Activated CD4-positive, alpha-beta T cell treated with anti-CD3 and anti-CD28 coated beads for 48 hours (primary cell): ENCODE data around the gene TESMIN.

ENCODE experiments used
- DNase-seq: peaks from one replicate; pipeline ENCODE4 v3.0.0-alpha.2; 2020

Gene TESMIN

DNA sequence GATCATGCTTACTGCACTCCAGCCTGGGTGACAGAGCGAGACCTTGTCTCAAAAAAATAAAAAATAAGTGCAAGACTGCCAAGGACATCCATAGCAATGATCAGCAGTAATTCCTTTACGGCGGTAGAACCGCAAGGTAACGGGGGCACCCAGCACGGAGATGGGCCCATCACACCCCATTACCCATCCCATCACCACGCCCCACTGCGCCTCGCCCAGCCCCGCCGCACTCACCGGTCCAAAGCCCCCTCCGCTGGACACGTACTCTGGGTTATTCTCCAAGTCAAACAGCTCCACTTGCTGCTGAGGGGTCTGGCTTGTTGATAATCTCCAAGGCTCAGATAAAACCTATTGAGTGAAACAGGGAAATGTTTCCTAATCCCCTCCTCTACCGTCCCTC, 8.7 kb upstream of the TESMIN start:
- DNase-seq, result no peak

DNA sequence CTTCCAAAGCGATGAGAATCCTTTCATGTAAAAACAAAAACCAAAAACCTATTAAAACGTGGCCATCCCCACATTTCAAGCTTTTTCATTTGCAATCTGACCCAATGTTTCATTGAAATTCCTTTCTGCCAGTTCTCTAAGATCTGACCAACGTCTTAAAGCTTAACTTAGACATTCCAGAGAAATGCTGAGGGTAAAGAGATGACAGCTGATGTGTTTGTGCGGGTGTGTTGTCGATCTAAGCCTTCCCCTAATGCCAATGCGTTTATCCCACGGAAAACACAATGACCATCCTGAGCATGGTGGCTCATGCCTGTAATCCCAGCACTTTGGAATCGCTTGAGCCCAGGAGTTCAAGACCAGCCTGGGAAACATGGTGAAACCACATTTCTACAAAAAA, 6.4 kb upstream of the TESMIN start:
- DNase-seq, result no peak

DNA sequence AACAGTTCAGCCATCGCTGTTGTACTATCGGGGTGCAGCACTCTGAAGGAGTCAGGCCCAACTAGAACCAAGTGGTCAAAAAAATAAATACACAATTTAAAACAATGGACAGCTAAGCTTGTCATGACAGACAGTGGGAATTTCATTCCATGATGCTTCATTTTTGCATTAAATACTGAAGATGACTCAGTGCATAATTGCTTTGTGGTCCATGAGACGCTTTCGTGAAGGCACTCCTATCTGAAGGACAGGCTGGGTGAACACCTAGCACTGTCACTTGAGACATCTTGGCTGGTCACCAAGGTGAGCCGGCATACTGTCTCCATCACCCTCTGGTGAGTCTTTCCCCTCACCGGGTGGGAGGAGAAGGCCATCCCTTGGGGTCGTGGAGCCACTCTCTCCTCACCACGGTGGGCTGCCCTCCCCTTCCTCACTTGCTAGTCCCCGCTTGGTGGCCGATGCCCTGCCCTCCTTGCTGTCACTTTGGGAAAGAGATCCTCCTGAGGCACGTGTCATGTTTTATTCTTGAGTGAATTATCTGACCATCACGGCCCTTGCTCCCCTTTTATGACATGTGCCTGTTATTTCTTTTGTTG, 4.9 kb upstream of the TESMIN start:
- DNase-seq, result no peak

DNA sequence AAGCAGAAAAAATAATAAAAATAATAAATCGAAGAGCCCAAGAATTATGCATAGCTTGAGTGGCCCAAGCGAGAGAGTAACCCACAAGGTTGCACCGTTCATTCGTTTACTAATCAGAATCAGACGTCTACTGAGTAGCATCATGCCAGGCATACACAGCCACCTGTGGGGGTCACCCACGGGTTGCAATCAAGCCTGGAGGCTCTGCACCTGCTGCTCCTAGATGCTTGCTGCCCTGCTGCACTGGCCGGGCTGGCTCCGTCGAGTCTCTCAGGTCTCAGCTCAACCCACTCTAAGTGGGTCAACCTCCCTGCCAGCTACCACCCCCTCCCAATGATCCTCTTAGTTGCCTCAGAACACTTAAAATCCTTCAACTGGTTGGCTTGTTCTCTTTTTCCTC, 2.0 kb upstream of the TESMIN start:
- DNase-seq, result no peak

DNA sequence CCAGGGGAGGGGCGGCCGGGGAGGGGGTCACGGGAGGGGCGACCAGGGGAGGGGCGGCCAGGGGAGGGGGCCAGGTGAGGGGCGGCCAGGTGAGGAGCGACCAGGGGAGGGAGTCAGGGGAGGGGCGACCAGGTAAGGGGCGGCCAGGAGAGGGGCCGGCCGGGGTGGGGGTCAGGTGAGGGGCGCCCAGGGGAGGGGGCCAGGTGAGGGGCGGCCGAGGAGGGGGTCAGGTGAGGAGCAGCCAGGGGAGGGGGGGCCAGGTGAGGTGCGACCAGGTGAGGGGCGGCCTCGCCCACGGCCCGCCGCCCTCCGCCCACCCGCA, 355 bp downstream of the TESMIN start:
- DNase-seq, result no peak

DNA sequence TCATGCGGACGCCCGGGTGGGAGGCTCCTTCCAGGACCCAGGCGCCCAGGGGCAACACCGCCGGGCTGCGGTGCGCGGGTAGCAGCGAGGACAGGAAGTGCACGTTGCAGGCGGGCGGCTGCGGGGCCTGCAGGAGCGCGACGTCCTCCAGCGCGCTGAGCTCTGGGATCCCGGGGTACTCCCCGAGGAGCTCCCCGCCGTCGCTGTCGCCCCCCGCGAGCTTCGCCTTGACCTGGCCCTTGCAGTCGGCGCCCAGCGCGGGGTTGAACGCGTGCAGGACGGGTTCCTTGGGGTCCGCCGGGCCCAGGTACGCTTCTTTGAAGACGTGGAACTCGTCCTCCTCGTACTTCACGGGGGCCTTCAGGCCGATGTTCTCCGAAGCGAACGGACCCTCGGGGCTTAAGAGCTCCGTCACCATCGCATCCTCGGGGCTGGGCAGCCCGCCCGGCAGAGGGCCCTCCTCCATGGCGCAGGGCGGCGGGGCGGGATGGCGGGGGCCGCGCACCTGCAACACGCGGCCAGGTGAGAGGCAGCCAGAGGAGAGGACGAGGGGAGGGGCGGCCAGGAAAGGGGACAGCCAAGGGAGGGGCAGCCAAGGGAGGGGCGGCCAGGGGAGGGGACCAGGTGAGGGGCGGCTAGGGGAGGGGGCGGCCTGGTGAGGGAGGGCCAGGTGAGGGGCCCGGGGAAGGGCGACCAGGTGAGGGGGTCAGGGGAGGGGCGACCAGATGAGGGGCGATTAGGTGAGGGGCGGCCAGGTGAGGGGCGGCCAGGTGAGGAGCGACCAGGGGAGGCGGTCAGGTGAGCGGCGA, 921 bp downstream of the TESMIN start:
- no peak for DNase-seq

DNA sequence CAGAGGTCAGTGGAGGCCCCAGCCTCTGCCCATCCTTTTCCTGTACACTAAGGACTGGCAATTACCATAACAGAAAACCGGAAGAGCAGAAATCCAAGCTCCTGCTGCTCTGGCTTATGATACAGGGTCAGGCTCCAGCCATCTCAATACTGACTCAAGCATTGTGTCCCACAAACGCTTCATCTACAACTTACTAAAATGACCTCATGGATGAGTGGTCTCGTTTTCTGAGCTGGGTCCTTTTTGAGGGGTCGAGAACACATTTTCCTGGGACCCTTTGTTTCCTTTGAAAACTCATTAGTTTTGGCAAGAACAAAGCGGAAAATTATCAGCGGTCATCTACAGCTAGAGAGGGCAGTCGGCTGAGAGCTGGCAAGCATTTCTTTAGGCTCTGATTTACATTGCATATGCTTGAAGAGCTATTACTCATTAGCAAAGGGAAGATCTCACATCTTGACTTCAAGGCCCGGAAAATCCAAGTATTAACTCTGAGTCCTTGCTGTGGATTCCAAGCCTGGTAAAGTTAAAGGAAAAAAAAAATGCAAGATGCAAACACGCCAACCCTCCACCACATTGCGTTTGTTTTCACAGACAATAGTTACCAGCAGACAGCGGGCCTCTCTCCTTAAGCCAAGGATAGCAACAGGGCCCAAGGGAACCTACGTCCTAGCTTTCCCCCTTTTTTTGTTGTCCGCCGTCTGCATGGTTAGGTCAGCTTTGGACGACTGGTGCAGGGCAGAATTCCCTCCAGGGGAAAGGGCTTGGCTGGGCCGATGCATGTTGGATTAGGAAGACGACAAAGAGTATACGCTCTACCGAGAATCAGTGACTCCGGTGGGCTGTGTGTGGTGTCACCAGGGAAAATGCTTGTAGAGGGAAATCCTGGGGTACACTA, 1.8 kb downstream of the TESMIN start:
- DNase-seq, result no peak

DNA sequence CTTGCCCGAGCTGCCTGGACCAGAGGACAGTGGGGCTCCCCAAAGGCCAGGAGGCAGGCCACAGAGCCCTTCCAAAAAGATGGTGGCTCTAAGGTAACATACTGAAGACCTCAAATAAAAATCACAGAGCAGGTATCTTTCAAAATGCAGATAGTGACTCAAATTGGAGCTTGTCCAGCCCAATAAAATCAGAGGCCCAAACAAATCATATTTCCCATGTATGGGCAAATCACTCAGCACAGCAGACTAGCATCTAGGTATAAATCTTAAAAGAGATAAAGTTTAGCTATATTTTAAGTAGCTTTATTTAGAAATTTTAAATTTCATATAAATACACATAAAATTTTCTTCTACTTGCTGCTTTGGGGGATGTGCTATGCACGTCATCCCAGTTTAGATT, 3.3 kb downstream of the TESMIN start:
- DNase-seq, result no peak

DNA sequence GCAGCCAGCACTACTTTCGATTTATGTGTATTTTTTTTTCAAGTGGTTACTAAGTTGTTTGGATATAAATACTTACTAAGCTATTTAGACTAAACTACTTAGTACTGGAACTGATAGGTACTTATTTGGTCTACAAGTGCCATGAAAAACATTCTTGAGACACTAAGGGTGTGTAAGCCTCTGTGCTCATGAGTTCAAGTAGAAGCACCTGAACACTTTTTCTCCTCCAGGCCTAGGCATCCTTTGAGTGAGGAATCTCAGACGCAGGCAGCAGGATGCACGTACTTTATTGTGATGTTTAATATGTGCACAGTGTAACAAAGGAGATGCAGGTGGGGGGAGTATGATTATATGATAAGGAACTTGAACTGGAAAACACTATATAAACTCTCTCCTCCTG, 7.8 kb downstream of the TESMIN start:
- DNase-seq, result no peak

DNA sequence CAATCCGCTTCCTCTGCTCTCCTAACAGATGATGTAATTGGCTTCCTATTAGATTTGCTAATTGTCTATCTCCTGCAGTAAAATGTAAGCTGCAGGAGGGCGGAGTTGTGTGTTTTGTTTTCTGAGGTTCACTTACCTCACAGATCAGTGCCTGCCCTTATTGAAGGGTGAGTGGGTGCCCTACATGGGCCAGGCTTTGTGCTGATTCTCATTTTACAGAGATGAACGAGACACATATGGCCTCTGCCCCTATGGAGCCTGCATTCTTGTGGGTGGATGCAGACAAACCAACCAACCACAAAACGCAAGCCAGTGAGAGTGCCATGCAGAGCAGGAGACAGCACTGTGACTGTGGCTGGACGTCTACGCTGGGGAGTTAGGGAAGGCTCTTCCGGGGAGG, 9.9 kb downstream of the TESMIN start:
- DNase-seq, result no peak

DNA sequence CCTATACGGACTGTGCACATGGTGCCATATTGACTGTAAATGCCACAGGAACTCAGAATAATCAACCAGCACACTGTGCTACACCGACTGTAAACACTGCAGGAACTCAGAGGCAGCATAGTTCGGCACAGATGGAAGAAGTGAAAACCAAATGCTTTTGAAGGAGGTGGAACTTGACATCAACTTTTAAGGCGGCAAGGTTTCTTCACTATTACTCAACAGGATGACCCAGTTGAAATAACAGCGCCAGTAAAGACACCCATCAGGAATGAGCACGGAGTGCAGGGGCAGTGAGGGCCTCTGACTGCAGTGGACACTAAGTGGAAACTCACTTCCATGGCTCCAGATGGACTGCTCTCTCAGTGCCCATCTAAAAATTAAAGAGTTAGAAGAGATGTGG, 15.7 kb downstream of the TESMIN start:
- no peak for DNase-seq

DNA sequence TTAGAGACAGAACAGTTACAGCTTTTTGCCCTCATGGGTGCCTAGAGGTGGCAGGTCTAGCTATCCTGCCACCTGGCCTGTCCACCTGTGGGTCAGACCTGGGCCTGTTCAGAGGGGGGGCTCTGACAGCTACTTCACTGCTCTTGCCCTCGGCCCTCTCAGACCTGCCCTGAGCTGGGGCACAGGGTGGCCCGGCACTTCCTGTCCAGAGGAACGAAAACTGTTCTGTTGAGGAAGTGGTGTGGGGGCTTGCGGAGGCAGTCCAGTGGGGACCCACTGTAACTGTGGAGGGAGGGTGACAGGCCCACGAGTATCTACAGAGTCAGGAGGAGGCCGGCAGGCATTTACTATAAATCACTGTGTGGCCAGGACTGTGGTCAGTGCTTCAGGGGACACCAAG, 16.2 kb downstream of the TESMIN start:
- DNase-seq, result no peak

DNA sequence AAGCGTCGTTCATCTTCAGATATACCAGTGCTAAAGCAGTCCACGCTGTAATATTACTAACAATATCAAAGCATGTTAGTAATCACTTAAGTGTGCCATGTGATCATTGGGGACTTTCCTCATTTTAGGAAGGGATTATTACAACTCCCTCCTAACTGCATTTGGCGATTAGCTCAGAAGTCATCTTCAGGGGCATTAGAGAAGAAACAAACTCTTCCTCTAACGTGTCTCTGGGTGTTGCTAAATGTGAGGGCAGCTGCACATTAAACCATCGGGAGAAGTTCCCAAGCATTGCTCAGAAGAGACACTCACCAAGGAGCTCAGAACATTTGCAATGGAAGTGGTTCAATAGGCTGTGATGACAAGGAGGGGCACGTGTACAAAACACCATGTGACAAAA, 17.2 kb downstream of the TESMIN start:
- DNase-seq, result no peak

DNA sequence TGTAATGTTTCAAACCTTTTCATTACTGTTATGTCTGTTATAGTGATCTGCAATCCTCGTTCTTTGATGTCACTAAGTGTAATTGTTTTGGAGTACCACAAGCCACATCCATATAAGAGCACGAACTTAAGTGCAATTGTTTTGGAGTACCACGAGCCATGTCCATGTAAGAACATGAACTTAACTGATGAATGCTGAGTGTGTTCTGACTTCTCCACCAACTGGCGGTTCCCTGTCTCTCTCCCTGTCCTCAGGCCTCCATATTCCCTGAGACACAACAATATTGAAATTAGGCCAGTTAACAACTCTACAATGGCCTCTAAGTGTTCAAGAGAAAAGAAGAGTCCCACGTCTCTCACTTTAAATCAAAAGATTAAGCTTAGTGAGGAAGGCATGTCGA, 23.5 kb downstream of the TESMIN start:
- DNase-seq, result no peak

DNA sequence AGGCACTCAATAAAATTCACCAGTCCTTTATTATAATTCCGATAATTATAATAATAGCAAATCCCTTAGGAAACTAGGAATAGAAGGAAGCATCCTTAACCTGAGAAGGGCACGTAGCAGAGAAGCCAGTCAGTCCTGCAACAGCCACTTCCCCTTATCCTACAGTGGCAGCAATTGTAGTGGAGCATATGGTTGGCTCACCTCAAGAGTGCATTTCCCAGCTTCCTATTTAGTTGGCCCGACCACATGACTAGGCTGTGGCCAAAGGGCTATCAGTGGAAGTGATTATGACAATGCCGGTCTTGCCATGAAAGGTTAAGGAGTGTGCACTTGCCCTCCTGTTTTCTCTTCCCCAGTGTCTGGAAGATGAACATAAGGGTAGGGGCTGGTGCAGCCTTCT, 27.0 kb downstream of the TESMIN start:
- DNase-seq, result no peak

DNA sequence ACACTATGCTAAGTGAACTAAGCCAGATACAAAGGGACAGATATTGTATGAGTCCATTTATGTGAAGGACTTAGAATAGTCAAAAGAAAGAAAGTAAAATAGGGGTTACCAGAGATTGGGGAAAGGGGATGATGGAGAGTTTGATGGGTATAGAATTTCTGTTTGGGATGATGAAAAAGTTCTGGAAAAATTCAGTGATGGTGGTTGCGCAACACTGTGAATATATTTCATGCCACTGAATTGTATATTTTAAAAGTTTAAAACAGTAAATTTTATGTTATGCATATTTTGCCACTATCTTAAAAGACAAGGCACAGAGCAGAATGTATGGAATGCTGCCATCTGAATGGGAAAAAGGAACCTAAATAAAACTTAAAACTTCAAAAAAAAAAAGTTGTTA, 29.2 kb downstream of the TESMIN start:
- no peak for DNase-seq

DNA sequence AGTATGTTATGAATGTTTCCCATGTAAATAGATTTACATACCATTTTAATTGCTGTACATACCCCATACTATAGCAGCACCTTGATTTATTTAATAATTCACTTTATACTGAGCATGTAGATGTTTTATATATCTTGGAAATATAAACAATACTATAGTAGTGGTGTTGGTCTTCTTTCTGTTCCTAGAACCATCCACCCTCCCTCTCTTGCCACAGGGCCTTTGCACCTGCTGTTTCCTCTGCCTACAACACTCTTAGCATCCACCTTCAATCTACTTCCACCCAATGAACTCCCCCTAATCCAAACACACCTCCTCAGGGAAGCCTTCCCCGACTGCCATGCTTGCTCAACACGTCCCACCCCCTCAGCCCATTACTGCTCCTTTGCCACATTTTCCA, 30.2 kb downstream of the TESMIN start:
- no peak for DNase-seq

DNA sequence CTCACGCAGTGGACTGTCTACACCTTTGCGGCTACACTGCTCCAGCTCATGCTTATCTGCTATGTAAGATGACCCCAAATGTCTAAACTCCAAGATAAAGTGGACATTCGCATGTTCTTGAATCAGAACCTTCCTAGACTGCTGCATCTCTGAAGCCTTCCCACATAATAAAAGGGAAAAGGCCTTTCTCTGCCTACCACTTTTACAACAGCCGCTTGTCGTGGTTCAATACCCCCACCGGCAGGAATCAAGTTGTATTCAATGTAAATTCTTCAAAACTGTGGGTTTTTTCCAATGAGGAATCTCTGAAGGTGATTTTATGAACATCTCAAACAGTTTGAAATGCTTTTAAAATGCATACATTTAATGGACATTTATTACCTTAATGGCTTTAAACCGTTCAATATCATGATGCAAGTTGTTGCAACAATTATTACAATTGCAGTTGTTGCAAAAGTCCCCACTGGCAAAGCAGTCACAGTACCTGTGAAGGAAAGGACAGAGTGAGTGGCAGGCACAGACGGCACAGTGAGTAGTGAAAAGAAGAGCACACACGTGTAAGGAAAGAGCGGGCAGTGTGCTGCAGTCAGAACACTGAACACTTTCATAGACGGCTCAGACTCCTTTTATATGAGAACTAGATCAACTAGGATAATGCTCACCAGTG, 35.7 kb downstream of the TESMIN start:
- no peak for DNase-seq

DNA sequence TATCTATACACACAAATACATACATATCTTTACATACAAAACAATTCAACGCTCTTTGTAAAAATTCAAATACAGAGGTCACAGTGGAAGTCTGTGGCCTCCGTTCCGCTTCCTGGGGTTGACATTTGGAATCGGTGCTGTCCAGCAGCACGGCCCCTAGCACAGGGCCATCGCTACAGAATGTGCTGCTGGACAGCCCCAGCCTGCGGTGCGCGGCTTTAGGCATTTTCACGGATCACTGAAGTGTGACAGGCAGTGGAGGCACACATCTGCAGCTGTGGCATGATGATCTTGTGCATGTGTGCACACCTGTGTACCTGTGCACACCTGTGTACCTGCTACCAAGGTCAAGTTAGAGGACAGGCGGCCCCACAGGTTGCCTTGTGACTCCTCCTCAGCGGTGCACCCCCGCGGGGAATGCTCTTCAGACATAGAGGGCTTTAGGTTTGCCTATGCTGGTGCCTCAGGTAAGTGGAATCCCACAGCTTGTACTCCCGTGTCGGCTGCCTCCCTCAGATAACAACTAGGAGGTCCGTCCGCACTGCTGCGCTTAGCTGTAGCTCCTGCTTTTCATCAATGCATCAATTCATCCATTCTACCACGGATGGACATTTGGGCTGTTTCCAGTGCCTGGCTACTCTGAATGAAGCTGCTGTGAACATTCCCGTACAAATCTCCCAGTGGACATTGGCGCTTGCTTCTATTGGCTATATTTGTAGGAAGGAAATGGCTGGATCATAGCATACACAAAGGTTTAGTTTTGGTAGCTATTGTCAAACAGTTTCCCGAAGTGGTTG, 37.1 kb downstream of the TESMIN start:
- DNase-seq, result no peak

DNA sequence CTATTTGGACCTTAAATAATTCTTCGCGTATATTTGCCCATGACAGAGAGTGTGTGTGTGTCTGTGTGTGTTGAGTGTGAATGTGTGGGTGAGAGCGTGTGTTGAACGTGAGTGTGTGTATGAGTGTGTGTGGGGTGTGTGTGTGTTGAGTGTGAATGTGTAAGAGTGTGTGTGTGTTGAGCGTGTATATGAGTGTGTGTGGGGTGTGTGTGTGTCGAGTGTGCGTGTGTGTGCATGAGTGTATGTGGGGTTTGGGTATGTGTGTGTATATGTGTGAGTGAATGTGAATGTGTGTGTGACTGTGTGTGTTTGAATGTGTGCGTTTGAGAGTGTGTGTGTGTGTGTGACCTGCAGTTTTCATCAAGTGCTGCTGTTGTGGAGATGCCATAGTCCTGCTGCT, 40.2 kb downstream of the TESMIN start:
- no peak for DNase-seq

DNA sequence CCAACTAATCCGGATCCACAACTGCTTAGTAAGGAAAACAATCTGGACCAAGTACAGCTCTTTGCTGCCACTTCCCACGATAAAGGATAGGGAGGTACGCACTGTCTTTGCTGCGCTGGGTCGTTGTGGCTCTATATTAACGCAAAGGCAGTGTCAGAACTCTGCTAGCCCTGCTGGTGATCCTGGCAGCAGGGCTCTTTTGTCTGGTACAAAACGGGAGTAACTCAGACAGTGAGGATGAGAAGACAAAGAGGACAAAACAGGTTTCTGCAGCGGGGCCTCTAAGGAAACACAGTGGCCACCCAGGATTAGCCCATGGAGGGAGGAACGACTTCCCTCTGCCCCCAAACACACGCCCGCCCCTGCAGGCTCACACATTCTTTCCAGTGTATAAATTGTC, 40.9 kb downstream of the TESMIN start:
- DNase-seq, result no peak

DNA sequence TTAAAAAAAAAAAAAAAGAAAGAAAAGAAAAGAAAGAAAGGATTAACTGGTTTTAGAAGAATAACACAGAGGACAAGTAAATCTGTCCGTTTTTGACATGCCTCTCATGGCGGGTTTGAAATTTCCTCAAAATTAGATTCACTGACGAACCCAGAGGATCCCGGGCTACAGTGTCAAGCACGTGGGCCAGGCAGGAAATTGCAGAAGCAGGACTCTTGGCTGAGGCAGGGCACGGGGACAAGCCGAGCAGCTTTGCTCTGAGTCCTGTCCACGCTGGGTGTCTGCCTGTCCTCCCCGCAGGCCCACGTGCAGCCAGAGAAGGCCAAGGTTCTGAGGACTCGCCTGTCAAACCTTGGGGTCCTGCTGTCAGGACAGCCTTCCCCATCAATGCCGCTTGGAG, 42.3 kb downstream of the TESMIN start:
- no peak for DNase-seq

DNA sequence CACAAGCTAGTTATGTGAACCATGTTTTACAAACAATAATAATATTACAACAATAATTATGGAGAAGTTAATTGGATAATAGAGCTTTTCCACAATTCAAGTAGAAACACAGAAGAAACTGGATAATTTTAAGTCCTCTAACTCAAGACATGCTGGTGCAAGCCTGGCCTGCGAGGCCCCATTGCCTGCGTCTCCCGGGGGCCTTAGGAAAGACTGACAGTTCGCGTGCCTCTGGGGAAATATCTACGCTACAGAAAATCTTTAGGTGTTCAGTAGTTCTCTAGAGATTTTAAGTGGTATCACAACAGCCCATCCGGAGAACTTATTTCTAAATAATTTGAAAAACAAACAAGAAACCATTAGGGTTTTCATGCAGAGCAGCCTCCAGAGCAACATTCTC, 43.8 kb downstream of the TESMIN start:
- no peak for DNase-seq
